ENCODE data around the gene SORCS1. TPM values are rescaled to one million over a fixed set of nuclear protein-coding genes. Genes with fewer than 3 reads are reported as not detected.

The SORCS1 gene
- total RNA-seq, 1 donor from 2014 or later: 1.1 TPM

- Histone ChIP-seq H3K9ac (ENCODE audit: low read length) (no peak overlapping the region), H3K36me3 (ENCODE audit: insufficient read depth, low read length) (no peaks in the 10 kb centered on the region), H3K79me2 (ENCODE audit: insufficient read depth, low read length) (no peaks in the 10 kb centered on the region), H3K9me3 (ENCODE audit: insufficient read depth, low read depth, low read length) (no peaks in the 10 kb centered on the region), H3K27me3 (ENCODE audit: insufficient read depth, low read length) (no peaks in the 10 kb centered on the region), H3K4me2 (ENCODE audit: low read length) (no peak overlapping the region), H2AFZ (ENCODE audit: low read depth, low read length) (no peak overlapping the region), H3K4me3 (ENCODE audit: insufficient read depth, low read depth, low read length) (no peak overlapping the region), H3K4me1 (ENCODE audit: insufficient read depth, low read length) (no peaks in the 10 kb centered on the region), H3K27ac (ENCODE audit: low read depth, low read length) (no peak overlapping the region), H4K20me1 (ENCODE audit: insufficient read depth, low read length) (no peaks in the 10 kb centered on the region)
- DNase-seq (ENCODE audit: low read depth): no peak
- Mint-ChIP-seq H3K27me3 (ENCODE audit: low read depth, unreplicated experiment) (no peaks in the 10 kb centered on the region), H3K4me1 (ENCODE audit: low read depth, unreplicated experiment) (no peaks in the 10 kb centered on the region), H3K4me3 (ENCODE audit: unreplicated experiment) (no peak overlapping the region), H3K9me3 (ENCODE audit: unreplicated experiment) (no peaks in the 10 kb centered on the region), H3K27ac (ENCODE audit: unreplicated experiment) (no peak overlapping the region), H3K36me3 (ENCODE audit: low read depth, unreplicated experiment) (no peaks in the 10 kb centered on the region)
- no peak for FAIRE-seq
- TF ChIP-seq CTCF (IDR thresholded peaks at IDR 0.05; ENCODE audit: insufficient read depth, low read depth, low read length) (no peak), EZH2 (IDR thresholded peaks at IDR 0.05; ENCODE audit: insufficient read depth, low read length) (no peak)
Measured at GRCh38 chr10:106761906-106762305, 402.6 kb downstream of the SORCS1 start.

- Mint-ChIP-seq H3K27me3 (ENCODE audit: low read depth, unreplicated experiment) (no peaks in the 10 kb centered on the region), H3K27ac (ENCODE audit: unreplicated experiment) (no peak overlapping the region), H3K9me3 (ENCODE audit: unreplicated experiment) (no peaks in the 10 kb centered on the region), H3K36me3 (ENCODE audit: low read depth, unreplicated experiment) (no peaks in the 10 kb centered on the region), H3K4me1 (ENCODE audit: low read depth, unreplicated experiment) (no peaks in the 10 kb centered on the region), H3K4me3 (ENCODE audit: unreplicated experiment) (no peak overlapping the region)
- no peak overlapping the region for H3K4me3 ChIP-seq (ENCODE audit: insufficient read depth, low read depth, low read length)
- no peaks in the 10 kb centered on the region for H3K79me2 ChIP-seq (ENCODE audit: insufficient read depth, low read length)
- no peak overlapping the region for H3K9ac ChIP-seq (ENCODE audit: low read length)
- TF ChIP-seq EZH2 (IDR thresholded peaks at IDR 0.05; ENCODE audit: insufficient read depth, low read length): no peak
- TF ChIP-seq CTCF (IDR thresholded peaks at IDR 0.05; ENCODE audit: insufficient read depth, low read depth, low read length): no peak
- no peaks in the 10 kb centered on the region for H3K27me3 ChIP-seq (ENCODE audit: insufficient read depth, low read length)
- H3K36me3 ChIP-seq (ENCODE audit: insufficient read depth, low read length): no peaks in the 10 kb centered on the region
- no peaks in the 10 kb centered on the region for H3K9me3 ChIP-seq (ENCODE audit: insufficient read depth, low read depth, low read length)
- DNase-seq (ENCODE audit: low read depth) (no peak), FAIRE-seq (no peak)
- H3K4me1 ChIP-seq (ENCODE audit: insufficient read depth, low read length): no peaks in the 10 kb centered on the region
- H2AFZ ChIP-seq (ENCODE audit: low read depth, low read length): no peak overlapping the region
- no peak overlapping the region for H3K4me2 ChIP-seq (ENCODE audit: low read length)
- no peaks in the 10 kb centered on the region for H4K20me1 ChIP-seq (ENCODE audit: insufficient read depth, low read length)
- no peak overlapping the region for H3K27ac ChIP-seq (ENCODE audit: low read depth, low read length)
Measured at GRCh38 chr10:106757521-106757920, 407.0 kb downstream of the SORCS1 start.

- FAIRE-seq (no peak), DNase-seq (ENCODE audit: low read depth) (no peak)
- Histone ChIP-seq H3K79me2 (ENCODE audit: insufficient read depth, low read length) (no peaks in the 10 kb centered on the region), H3K36me3 (ENCODE audit: insufficient read depth, low read length) (no peaks in the 10 kb centered on the region), H3K9ac (ENCODE audit: low read length) (no peak overlapping the region), H3K9me3 (ENCODE audit: insufficient read depth, low read depth, low read length) (no peaks in the 10 kb centered on the region), H3K4me2 (ENCODE audit: low read length) (no peak overlapping the region), H4K20me1 (ENCODE audit: insufficient read depth, low read length) (no peaks in the 10 kb centered on the region), H3K4me3 (ENCODE audit: insufficient read depth, low read depth, low read length) (no peak overlapping the region), H3K27me3 (ENCODE audit: insufficient read depth, low read length) (no peaks in the 10 kb centered on the region), H3K4me1 (ENCODE audit: insufficient read depth, low read length) (no peaks in the 10 kb centered on the region), H2AFZ (ENCODE audit: low read depth, low read length) (no peak overlapping the region), H3K27ac (ENCODE audit: low read depth, low read length) (no peak overlapping the region)
- Mint-ChIP-seq H3K27ac (ENCODE audit: unreplicated experiment) (no peak overlapping the region), H3K9me3 (ENCODE audit: unreplicated experiment) (no peaks in the 10 kb centered on the region), H3K27me3 (ENCODE audit: low read depth, unreplicated experiment) (no peaks in the 10 kb centered on the region), H3K36me3 (ENCODE audit: low read depth, unreplicated experiment) (no peaks in the 10 kb centered on the region), H3K4me1 (ENCODE audit: low read depth, unreplicated experiment) (no peaks in the 10 kb centered on the region), H3K4me3 (ENCODE audit: unreplicated experiment) (no peak overlapping the region)
- TF ChIP-seq CTCF (IDR thresholded peaks at IDR 0.05; ENCODE audit: insufficient read depth, low read depth, low read length): no peak
- no peak for TF ChIP-seq EZH2 (IDR thresholded peaks at IDR 0.05; ENCODE audit: insufficient read depth, low read length)
Measured at GRCh38 chr10:106751091-106751490, 413.4 kb downstream of the SORCS1 start.
